GM18861 (cell line): Measurements from ENCODE around the gene SLC25A22.
A peak's percentile ranks its signal among the peaks of the same experiment; 100 is the strongest.

Experiments used
- ATAC-seq: cut with Tn5 transposase; IDR thresholded peaks from one replicate; pipeline ENCODE4 v1.9.1; 2021; ENCODE audit not compliant: unreplicated experiment

The SLC25A22 gene

DNA sequence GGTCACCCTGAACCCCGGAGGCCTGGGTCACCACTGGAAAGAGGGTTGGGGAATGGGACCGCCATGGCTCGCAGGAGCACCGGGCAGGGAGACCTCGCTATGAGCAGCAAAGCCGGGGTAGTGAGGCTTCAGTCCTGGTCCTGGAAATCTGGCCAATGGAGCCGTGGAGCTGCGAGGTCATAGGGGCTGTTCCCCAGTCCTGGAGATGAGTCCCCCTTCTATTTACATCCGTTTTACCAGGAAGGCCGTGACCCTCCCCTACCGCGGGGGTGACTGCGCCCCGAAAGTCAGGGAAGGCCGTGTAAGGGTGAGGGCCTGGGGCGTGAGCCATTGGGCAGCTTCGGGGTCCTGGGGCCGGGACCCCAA is 6.5 kb upstream of the SLC25A22 start:
- no peak for ATAC-seq

GRCh38 chr11:803770-804598 is 5.9 kb upstream of the SLC25A22 start:
- no peak for ATAC-seq

DNA sequence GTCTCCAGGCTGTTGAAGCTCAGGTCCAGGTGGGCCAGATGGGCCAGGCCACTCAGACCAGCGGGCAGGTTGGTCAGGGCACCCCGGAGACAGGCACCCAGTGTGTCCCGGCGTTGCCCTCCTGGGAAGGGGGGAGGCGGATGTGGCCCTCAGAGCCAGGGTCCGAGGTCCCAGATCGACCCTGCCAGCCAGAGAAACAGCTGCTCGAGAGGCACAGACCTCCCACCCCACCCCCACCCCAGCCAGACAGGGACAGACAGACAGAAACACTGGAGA is 5.3 kb upstream of the SLC25A22 start:
- no peak for ATAC-seq

DNA sequence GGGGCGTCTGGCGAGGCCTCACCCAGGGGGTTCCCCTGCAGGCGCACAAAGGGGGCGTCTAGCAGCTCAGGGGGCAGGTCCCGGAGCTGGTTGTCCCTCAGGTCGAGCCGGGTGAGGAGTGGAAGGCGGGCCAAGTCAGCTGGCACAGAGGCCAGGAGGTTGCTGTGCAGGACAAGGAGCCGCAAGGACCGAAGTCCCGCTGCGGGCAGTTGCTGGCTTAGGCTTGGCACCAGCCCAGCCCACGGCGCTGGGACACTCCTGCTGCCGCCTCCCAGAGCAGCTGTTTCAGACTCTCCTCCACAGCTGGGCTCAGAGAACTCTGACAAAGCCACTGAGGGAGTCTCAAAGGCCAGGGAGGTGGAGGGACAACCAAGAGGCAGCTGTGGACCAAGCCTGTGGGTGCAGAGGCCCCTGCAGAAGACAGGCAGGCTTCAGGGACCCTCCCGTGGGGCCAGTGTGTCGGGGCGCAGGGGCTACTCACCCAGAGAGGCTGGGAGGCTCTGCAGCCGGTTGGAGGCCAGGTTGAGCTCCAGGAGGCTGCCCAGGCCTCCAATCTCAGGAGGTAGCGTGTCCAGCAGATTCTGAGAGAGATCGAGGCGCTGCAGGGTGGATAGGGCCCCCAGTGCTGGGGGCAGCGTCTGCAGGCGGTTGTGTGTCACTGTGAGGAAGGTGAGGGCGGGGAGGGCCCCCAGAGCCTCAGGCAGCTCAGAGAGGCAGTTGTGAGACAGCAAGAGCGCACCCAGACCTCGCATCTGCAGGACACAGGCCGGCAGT is 4.8 kb upstream of the SLC25A22 start:
- ATAC-seq = no peak

DNA sequence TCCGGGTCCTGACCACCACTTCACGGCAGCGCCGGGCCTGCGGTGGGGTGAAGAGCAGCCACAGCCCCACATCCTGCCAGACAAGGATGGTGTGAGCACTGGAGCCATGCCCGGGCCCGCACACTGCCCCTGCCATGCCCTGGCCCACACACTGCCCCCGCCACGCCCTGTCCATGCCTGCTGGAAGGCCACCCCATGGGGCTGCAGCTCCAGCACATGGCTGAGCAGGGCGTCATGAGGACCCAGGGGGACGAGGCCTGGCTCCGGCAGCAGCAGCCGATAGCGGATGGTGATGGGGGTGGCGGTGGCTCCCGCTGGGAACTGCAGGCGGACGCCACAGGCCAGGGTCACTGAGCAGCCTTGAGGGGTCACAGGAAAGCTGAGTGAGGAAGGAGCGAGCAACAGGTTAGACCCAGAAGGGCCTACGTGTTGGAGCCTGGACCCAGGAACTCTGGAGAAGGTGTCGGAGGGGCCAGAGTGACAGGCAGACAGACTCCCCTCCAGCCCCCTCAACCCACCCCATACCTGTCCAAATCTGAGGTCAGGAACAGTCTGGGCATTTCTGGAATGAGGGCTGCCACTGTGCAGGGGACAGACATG is 4.0 kb upstream of the SLC25A22 start:
- no peak for ATAC-seq

DNA sequence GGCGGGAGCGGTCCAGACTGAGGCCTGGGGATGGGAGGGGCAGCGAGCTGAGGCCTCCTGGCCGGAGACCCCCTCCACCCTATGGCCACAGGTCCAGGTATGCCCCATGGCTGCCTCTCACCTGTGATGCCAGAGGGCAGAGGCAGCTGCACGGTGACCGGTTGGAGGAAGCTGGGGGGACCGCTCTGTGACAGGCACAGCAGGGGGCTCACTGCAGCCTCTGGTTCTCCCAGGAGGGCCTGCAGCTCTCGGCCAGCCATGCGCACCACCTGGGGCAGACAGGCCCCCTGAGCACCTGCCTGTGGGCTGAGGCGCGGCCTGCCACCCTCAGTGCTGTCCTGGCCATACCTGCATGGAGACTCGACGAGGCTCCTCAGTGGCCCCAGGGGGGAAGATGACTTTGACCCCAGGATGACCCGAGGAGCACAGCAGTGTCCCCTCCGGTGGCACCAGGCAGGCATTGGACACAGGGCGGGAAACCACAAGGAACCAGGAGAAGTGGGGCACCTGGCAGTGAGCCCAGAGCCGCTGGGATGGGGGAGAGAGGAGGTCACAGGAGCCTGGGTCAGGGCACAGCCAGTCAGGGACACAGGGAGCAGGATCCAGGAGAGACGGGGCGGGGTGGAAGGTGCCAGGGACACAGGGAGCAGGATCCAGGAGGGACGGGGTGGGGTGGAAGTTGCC is 3.2 kb upstream of the SLC25A22 start:
- no peak for ATAC-seq

- no peak for ATAC-seq
Observed at GRCh38 chr11:800473-800872, 2.4 kb upstream of the SLC25A22 start.

- no peak for ATAC-seq
Observed at GRCh38 chr11:799641-800316, 1.7 kb upstream of the SLC25A22 start.

GRCh38 chr11:797296-798092 is 587 bp downstream of the SLC25A22 start:
- ATAC-seq = peak; percentile 32

DNA sequence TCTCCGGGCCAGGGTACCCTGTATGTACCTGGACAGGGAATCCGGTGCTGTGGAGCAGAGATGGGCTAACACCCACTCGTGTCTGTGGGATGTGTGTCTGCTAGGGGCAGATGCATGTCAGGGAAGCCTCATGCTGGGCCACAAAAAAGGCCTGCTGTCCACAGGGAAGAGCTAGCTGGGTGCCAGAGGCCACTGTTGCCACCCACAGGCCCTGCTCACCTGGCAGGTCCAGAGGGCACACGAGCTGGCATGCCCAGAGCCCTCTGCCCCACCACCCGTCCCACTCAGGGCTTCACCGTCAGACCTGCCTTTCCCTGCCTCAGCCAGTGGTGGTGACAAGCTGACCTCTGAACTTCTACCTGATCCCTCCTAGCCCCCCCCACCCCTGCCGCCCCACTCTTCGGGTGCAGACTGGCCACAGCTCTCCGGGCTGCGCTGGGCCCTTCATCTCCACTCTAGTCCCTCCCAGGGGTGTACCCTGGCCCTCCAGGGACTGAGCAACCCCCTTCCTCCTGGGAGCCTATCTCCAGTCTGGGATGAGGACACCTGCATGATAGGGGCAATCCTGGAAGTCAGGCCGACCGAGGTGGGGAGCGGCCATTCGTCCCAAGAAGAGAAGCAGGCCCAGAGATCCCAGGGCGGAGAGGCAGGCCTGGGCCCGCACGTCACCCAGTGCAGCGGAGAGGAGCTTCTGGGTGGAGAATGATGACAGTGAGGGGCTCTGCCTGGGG is 1.4 kb downstream of the SLC25A22 start:
- no peak for ATAC-seq

DNA sequence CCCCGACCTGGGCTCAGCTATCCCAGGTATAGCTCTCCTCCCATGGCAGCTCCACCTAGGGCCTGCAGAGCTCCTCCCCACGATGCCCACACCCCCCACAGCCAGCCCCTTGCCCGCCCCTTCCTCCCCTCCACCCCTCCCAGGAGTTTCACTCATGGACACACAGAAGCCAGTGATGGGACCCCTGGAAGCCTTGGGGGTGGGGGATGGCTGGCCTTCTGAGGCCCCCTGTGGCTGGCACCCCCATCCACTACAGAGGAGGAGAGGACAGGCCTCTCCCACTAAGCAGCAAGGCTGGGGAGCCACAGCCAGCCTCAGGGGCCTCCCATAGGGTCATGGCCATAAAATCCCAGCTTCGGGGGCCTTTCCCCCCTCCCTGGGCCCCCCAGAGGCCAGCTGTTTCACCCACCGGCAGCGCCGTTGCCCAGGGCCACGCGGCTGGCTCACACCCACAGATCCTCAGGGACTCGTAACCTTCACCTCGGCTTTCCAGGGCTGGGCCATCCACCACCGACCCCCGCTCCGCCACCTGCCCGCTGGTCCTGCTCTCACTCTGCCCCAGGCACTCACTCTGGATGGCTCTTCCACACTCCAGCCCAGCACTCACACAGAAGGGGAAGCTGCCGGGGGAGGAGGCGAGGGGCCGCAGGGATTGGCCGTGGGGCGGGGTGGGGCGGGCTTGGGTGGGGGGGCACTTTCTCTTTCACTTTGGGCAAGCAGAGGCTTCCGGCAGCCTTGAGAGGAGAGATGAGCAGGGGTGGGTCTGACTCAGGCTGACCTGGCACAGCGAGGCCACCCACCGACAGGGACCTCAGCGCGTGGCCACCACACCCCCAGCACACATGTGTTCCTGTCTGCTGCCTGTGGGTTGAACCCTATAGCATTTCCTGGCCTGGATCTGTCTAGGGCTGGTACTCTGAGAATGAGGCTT is 2.2 kb downstream of the SLC25A22 start:
- ATAC-seq = no peak

GRCh38 chr11:794766-795633 is 3.1 kb downstream of the SLC25A22 start:
- no peak for ATAC-seq

DNA sequence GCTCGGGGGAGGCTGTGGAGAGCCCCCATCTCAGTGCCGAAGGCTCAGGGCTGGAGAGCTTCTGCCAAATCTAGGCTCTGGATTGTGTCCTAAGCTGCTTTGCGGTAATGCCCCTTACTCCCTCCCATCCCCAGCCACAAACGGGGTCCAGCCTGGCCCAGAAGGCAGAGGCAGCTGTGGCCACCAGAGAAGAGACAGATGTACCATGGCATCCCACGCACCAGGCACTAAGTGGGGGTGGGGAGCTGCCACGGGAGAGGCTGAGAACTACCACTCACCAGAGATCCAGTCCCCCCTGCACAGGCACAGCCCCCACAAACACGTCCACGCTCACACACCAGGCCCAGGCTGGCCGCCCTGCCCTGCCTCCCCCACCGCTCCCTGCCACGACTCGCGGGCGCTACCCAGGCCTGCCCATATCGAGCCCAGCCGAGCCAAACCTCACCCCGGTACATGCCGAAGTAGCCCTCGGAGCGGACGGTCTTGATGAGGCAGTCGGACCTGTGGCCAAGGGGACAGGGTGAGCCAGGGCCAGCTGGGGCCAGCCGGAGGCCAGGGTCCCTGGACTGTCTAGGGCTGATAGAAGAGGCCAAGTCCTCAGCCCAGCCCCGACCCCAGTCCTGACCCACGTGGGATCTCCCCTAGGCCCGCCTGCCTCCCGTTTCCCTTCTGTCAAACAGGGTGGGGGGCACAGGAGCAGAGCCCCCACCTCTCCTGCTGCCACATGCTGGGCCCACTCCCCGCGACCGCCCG is 3.9 kb downstream of the SLC25A22 start:
- no peak for ATAC-seq

DNA sequence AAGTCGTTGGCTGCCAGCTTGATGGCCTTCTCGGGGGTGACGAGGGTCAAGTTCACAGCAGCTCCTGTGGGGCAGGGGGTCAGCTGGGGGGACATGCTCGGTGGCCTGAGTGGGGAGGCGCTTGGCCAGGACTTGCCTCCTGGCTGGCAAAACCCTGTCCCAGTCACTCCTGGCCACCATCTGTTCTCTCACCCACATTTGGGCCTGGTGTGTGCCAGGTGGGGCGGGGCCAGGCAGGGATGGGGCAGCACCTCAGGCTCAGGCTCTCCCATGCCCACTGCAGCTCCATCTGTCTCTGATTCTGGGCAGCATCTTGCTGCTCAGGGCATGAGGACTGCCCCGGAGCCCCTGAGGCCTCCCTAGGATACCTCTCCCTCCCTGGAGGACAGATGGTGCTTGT is 4.5 kb downstream of the SLC25A22 start:
- ATAC-seq = no peak

GRCh38 chr11:792873-793272 is 5.2 kb downstream of the SLC25A22 start:
- ATAC-seq = no peak

GRCh38 chr11:792535-792821 is 5.6 kb downstream of the SLC25A22 start:
- no peak for ATAC-seq
